Measurements from ENCODE around the gene CTPS2.
"Not testable (repeated sequence)": the region's sequence is repeated elsewhere in the genome, so short reads cannot be mapped to it uniquely, and the experiment has no call there.

The CTPS2 gene

GRCh38 chrX:16603822-16604221, 108.6 kb downstream of the CTPS2 start:
- no peak for DNase-seq (ENCODE audit: low spot score)

- DNase-seq (ENCODE audit: low spot score): not testable (repeated sequence)
These were observed 109.2 kb downstream of the CTPS2 start for GRCh38 chrX:16603235-16603634.

GRCh38 chrX:16601885-16602284, 110.6 kb downstream of the CTPS2 start:
- DNase-seq (ENCODE audit: low spot score): no peak

- no peak for DNase-seq (ENCODE audit: low spot score)
These were observed 118.0 kb downstream of the CTPS2 start for GRCh38 chrX:16594490-16594889.

GRCh38 chrX:16593801-16594200, 118.7 kb downstream of the CTPS2 start:
- no peak for DNase-seq (ENCODE audit: low spot score)

- no peak for DNase-seq (ENCODE audit: low spot score)
These were observed 120.2 kb downstream of the CTPS2 start for GRCh38 chrX:16592194-16592770.

GRCh38 chrX:16589826-16590225, 122.6 kb downstream of the CTPS2 start:
- no peak for DNase-seq (ENCODE audit: low spot score)

- no peak for DNase-seq (ENCODE audit: low spot score)
These were observed 123.3 kb downstream of the CTPS2 start for GRCh38 chrX:16589211-16589610.

- DNase-seq (ENCODE audit: low spot score): no peak
These were observed 124.2 kb downstream of the CTPS2 start for GRCh38 chrX:16588266-16588665.

- no peak for DNase-seq (ENCODE audit: low spot score)
These were observed 124.6 kb downstream of the CTPS2 start for GRCh38 chrX:16587836-16588235.

- DNase-seq (ENCODE audit: low spot score): peak; percentile 14
These were observed 125.9 kb downstream of the CTPS2 start for GRCh38 chrX:16586377-16587112.

GRCh38 chrX:16585486-16586376, 126.7 kb downstream of the CTPS2 start:
- no peak for DNase-seq (ENCODE audit: low spot score)

GRCh38 chrX:16580004-16580797, 132.3 kb downstream of the CTPS2 start:
- not testable (repeated sequence) for DNase-seq (ENCODE audit: low spot score)

- no peak for DNase-seq (ENCODE audit: low spot score)
These were observed 133.0 kb downstream of the CTPS2 start for GRCh38 chrX:16579517-16579916.

- no peak for DNase-seq (ENCODE audit: low spot score)
These were observed 134.3 kb downstream of the CTPS2 start for GRCh38 chrX:16578218-16578617.

GRCh38 chrX:16577483-16578029, 134.9 kb downstream of the CTPS2 start:
- DNase-seq (ENCODE audit: low spot score): no peak

- not testable (repeated sequence) for DNase-seq (ENCODE audit: low spot score)
These were observed 137.1 kb downstream of the CTPS2 start for GRCh38 chrX:16575388-16575787.

GRCh38 chrX:16573781-16574180, 138.7 kb downstream of the CTPS2 start:
- DNase-seq (ENCODE audit: low spot score): no peak

GRCh38 chrX:16567681-16568080, 144.8 kb downstream of the CTPS2 start:
- DNase-seq (ENCODE audit: low spot score): no peak

GRCh38 chrX:16566571-16566970, 145.9 kb downstream of the CTPS2 start:
- no peak for DNase-seq (ENCODE audit: low spot score)

- no peak for DNase-seq (ENCODE audit: low spot score)
These were observed 152.3 kb downstream of the CTPS2 start for GRCh38 chrX:16560173-16560572.

- DNase-seq (ENCODE audit: low spot score): no peak
These were observed 153.3 kb downstream of the CTPS2 start for GRCh38 chrX:16559206-16559619.

Data from iPS-NIHi11 (cell line).